Common myeloid progenitor, CD34-positive (primary cell): ENCODE results near the gene RAX2.

Source experiments
- CTCF ChIA-PET: fragments of 350-600 bp; sonication (Branson Sonifier 250); formaldehyde crosslinking; loops from one replicate; lab custom pipeline; 2021; ENCODE audit warnings: antibody characterized with exemption; lab: Charles Lee
- POLR2A ChIA-PET: fragments of 350-600 bp; sonication (Branson Sonifier 250); formaldehyde crosslinking; loops from one replicate; lab custom pipeline; 2021; ENCODE audit warnings: antibody characterized with exemption; lab: Charles Lee
- DNase-seq, 3 donors: peaks; one replicate each; pipeline versions ENCODE4 v3.0.0 to v3.0.0-alpha.2; 2013
- H3K27ac ChIP-seq, 2 experiments: 1 replicate in 1 of 2; 2 replicates in 1 of 2; pipeline ENCODE4 v1.7.0; 2013; ENCODE audit warnings: inconsistent platforms in 2 of 2, low read length in 2 of 2, mild to moderate bottlenecking in 2 of 2, low read depth in 1 of 2, moderate library complexity in 1 of 2; ENCODE audit not compliant: severe bottlenecking in 2 of 2, insufficient read depth in 1 of 2, poor library complexity in 1 of 2
- H3K27me3 ChIP-seq, 5 experiments: replicated peaks in 2 of 5; 1 replicate in 3 of 5; 2 replicates in 2 of 5; pipeline versions ENCODE4 v1.6.1 to v1.7.0; 2013; ENCODE audit warnings: low read length in 4 of 5, mild to moderate bottlenecking in 2 of 5, moderate library complexity in 2 of 5, inconsistent platforms in 1 of 5; ENCODE audit not compliant: insufficient read depth in 5 of 5, control insufficient read depth in 4 of 5
- H3K36me3 ChIP-seq, 4 experiments: 1 replicate in 2 of 4; 2 replicates in 2 of 4; pipeline versions ENCODE4 v1.6.1 to v1.7.0; 2013; ENCODE audit warnings: low read length in 3 of 4, control low read depth in 1 of 4, mild to moderate bottlenecking in 1 of 4; ENCODE audit not compliant: control insufficient read depth in 4 of 4, insufficient read depth in 4 of 4
- H3K4me1 ChIP-seq, 4 experiments: 1 replicate in 3 of 4; 2 replicates in 1 of 4; pipeline versions ENCODE4 v1.6.1 to v1.7.1; 2013; ENCODE audit warnings: low read length in 3 of 4, mild to moderate bottlenecking in 3 of 4, control low read depth in 1 of 4, inconsistent platforms in 1 of 4, moderate library complexity in 1 of 4; ENCODE audit not compliant: control insufficient read depth in 4 of 4, insufficient read depth in 4 of 4; ENCODE audit errors: control extremely low read depth in 1 of 4
- H3K4me3 ChIP-seq, 7 experiments: 1 replicate in 4 of 7; 2 replicates in 3 of 7; pipeline versions ENCODE4 v1.5.1 to v1.7.0; 2013; ENCODE audit warnings: mild to moderate bottlenecking in 7 of 7, low read length in 6 of 7, moderate library complexity in 6 of 7, inconsistent platforms in 2 of 7, low read depth in 2 of 7, control low read depth in 1 of 7; ENCODE audit not compliant: insufficient read depth in 4 of 7, control insufficient read depth in 1 of 7; ENCODE audit errors: extremely low read depth in 1 of 7
- H3K9me3 ChIP-seq, 5 experiments: 1 replicate in 4 of 5; 2 replicates in 1 of 5; pipeline versions ENCODE4 v1.6.1 to v1.7.1; 2013; ENCODE audit warnings: low read length in 4 of 5, mild to moderate bottlenecking in 2 of 5, inconsistent platforms in 1 of 5, low read depth in 1 of 5, moderate library complexity in 1 of 5; ENCODE audit not compliant: control insufficient read depth in 4 of 5, insufficient read depth in 2 of 5; ENCODE audit errors: control extremely low read depth in 1 of 5
- WGBS: methylation state at CpG from one replicate; pipeline ENCODE4 v1.1.5; 2013; ENCODE audit not compliant: insufficient coverage; 5-methylcytosine and 5-hydroxymethylcytosine counted together

The RAX2 gene

GRCh38 chr19:3733549-3734309 lies 38.3 kb downstream of the RAX2 start:
- Histone ChIP-seq H3K4me3 (no peak overlapping the region), H3K36me3 (no peaks in the 10 kb centered on the region), H3K27me3 (no peaks in the 10 kb centered on the region), H3K4me1 (no peaks in the 10 kb centered on the region), H3K27ac (no peak overlapping the region), H3K9me3 (no peaks in the 10 kb centered on the region)
- peak in 1 of 3 donors; percentile 38 for DNase-seq
- WGBS = 94% methylated on average over 12 of the region's 20 CpGs
- ChIA-PET CTCF (interaction anchor here (1.6 kb wide), 1 partner anchor 24 kb away, joined by 4 read pairs; no protein-coding TSS in a partner anchor), POLR2A (interaction anchor here (0.6 kb wide), 1 partner anchor 181 kb away, joined by 4 read pairs; no protein-coding TSS in a partner anchor)

GRCh38 chr19:3732108-3732507 lies 39.9 kb downstream of the RAX2 start:
- Histone ChIP-seq H3K36me3 (no peaks in the 10 kb centered on the region), H3K9me3 (no peaks in the 10 kb centered on the region), H3K4me1 (no peaks in the 10 kb centered on the region), H3K27ac (no peak overlapping the region), H3K4me3 (no peak overlapping the region), H3K27me3 (no peaks in the 10 kb centered on the region)
- DNase-seq = no peak
- 100% methylated on average over 1 of the region's 1 CpG for WGBS
- POLR2A ChIA-PET = no interaction called here
- CTCF ChIA-PET = interaction anchor here (0.6 to 2.4 kb wide), 6 partner anchors 10 to 158 kb away, joined by 3 to 5 read pairs (median 4); no protein-coding TSS in a partner anchor

GRCh38 chr19:3730457-3730958 lies 41.5 kb downstream of the RAX2 start:
- H3K4me1 ChIP-seq = no peaks in the 10 kb centered on the region
- no peak overlapping the region for H3K27ac ChIP-seq
- H3K36me3 ChIP-seq = no peaks in the 10 kb centered on the region
- peaks cover 0 to 4% (median 0%) of the 10 kb centered on the region in 5 experiments for H3K27me3 ChIP-seq
- H3K4me3 ChIP-seq = no peak overlapping the region
- CTCF ChIA-PET = interaction anchor here (1.4 to 2.4 kb wide), 2 partner anchors 69 to 92 kb away, joined by 3 to 5 read pairs; no protein-coding TSS in a partner anchor
- 98% methylated on average over 32 of the region's 32 CpGs for WGBS
- no peaks in the 10 kb centered on the region for H3K9me3 ChIP-seq
- POLR2A ChIA-PET = no interaction called here
- DNase-seq = no peak

GRCh38 chr19:3725640-3726310 lies 46.3 kb downstream of the RAX2 start:
- Histone ChIP-seq H3K9me3 (no peaks in the 10 kb centered on the region), H3K27me3 (peaks cover 0 to 37% (median 13%) of the 10 kb centered on the region in 5 experiments), H3K27ac (no peak overlapping the region), H3K36me3 (no peaks in the 10 kb centered on the region), H3K4me1 (peaks cover 0 to 10% (median 7%) of the 10 kb centered on the region in 4 experiments), H3K4me3 (no peak overlapping the region)
- DNase-seq = no peak
- POLR2A ChIA-PET = no interaction called here
- WGBS = 40% methylated on average over 6 of the region's 14 CpGs
- CTCF ChIA-PET = interaction anchor here (1.3 kb wide), 1 partner anchor 18 kb away, joined by 3 read pairs; no protein-coding TSS in a partner anchor

- Histone ChIP-seq H3K27ac (no peak overlapping the region), H3K27me3 (peaks cover under 1 to 44% (median 13%) of the 10 kb centered on the region in 5 experiments), H3K4me3 (no peak overlapping the region), H3K4me1 (peaks cover 0 to 10% (median 9%) of the 10 kb centered on the region in 4 experiments), H3K36me3 (no peaks in the 10 kb centered on the region), H3K9me3 (no peaks in the 10 kb centered on the region)
- POLR2A ChIA-PET = no interaction called here
- DNase-seq = no peak
- 93% methylated on average over 2 of the region's 3 CpGs for WGBS
- CTCF ChIA-PET = interaction anchor here (1.3 kb wide), 1 partner anchor 18 kb away, joined by 3 read pairs; no protein-coding TSS in a partner anchor
Observed at GRCh38 chr19:3725121-3725520, 46.9 kb downstream of the RAX2 start.

- Histone ChIP-seq H3K27ac (no peak overlapping the region), H3K27me3 (peaks cover 2 to 48% (median 14%) of the 10 kb centered on the region in 5 experiments), H3K36me3 (no peaks in the 10 kb centered on the region), H3K4me3 (no peak overlapping the region), H3K4me1 (peaks cover 0 to 10% (median 9%) of the 10 kb centered on the region in 4 experiments), H3K9me3 (no peaks in the 10 kb centered on the region)
- WGBS = 57% methylated on average over 4 of the region's 8 CpGs
- ChIA-PET POLR2A (interaction anchor here (0.6 kb wide), 1 partner anchor 1518 kb away, joined by 3 read pairs; no protein-coding TSS in a partner anchor), CTCF (interaction anchor here (1.0 to 1.1 kb wide), 2 partner anchors 18 to 34 kb away, joined by 3 read pairs; no protein-coding TSS in a partner anchor)
- DNase-seq = no peak
Observed at GRCh38 chr19:3723883-3724282, 48.1 kb downstream of the RAX2 start.
